ENCODE results near the gene FMN1.

FMN1 gene

DNA sequence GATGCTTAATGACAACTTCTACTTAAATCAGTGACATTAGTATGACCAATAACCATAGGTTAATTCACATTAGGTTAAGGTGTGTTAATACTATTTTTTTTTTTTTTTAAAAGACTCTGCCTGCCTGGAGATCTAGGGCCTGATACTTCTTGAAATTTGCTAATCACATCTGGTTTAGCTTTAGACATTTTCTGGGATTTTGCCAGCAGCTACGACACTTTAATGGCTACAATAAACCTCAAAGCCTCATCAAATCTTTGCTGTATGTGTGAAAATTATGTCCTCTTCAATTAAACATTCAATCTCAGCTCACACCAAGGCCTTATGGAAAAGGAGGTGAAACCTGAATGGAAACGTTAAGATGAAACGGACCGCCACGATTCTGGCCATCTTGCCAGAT, 308.8 kb downstream of the FMN1 start:
- DNase-seq (ENCODE audit: low read depth in 2 of 2) = no peak

DNA sequence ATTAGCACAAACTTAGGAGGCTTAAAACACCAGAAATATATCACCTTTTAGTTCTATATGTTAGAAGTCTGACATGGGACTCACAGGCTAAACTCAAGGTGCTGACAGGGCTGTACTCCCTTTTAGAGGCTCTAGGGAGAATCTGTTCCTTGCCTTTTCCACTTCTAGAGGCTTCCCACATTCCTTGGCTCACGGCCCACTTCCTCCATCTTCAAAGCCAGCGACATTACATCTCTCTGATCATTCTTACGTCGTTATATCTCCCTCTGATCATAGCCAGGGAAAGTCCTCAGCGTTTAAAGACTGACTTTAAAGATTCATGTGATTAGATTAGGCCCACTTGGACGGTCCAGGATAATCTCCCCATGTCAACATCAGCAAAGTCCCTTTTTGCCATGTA, 310.4 kb downstream of the FMN1 start:
- DNase-seq (ENCODE audit: low read depth in 2 of 2) = no peak

DNA sequence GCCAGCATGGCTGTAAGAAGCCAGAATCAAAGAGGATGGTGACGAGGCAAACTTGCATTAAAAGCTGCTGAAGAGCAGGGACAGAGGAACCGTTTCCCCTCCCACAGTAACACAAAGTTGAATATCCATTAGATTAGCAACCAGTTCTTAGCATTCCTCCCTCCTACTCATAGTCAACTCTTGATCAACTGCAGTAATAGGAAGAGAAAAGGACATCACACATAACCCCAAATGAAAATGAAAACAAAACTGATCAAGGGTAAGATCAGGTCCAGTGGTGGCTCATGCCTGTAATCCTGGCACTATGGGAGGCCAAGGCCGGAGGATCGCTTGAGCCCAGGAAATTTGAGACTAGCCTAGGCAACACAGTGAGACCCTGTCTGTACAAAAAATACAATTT, 311.6 kb downstream of the FMN1 start:
- DNase-seq (ENCODE audit: low read depth in 2 of 2) = no peak

DNA sequence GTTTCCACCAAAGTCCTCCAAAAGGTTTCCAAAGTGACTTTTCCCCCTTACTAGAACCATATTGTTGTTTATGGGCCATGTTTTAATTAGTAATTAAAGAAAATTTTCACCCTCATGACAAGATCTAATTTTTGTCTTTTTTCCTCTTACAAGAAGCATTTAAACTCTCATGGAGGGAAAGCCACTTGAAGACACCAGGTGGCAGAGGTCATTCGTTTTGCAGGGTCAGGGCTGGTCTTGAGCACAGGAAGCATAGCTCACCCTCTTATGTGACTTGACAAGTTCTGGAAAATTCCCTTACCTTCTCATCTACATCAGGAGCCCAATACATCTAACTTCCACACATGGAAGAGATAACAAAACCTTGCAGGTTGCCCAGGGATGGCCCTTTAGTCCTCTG, 313.0 kb downstream of the FMN1 start:
- no peak for DNase-seq (ENCODE audit: low read depth in 2 of 2)

DNA sequence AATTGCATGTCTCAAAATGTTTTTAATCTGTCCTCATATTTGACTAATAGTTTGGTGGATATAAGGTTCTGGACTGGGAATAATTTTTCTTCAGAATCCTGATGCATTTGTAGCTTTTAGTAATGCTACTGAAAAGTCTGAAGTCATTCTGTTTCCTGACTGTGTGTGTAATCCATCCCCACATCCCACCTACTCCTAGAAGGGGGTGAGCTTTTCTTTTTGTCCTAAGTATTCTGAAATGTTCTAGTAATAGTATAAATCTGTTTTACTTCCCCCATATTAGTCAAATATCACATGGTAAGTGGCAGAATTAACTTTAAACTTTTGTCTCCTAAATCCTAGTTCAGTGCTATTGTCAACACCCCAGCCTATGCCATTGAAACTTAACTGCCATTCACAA, 313.9 kb downstream of the FMN1 start:
- DNase-seq (ENCODE audit: low read depth in 2 of 2) = no peak

DNA sequence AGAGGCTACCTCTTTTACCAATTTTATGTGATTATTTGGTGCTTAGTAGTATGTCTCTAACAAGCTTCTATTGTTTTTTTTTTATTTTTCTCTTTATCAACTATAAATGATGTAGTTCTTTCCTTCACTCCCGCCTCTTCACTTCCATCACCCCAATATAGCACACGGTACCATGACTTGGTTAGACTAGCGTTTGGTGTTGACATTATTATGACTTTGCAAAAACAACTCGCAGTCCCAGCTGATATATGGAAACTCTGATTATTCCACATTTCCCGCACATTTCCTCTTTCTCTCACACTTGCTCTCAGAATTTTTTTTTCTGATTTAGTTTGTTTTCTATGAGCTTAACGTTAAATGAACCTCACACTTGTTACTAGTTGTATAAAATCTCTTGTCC, 314.5 kb downstream of the FMN1 start:
- no peak for DNase-seq (ENCODE audit: low read depth in 2 of 2)

DNA sequence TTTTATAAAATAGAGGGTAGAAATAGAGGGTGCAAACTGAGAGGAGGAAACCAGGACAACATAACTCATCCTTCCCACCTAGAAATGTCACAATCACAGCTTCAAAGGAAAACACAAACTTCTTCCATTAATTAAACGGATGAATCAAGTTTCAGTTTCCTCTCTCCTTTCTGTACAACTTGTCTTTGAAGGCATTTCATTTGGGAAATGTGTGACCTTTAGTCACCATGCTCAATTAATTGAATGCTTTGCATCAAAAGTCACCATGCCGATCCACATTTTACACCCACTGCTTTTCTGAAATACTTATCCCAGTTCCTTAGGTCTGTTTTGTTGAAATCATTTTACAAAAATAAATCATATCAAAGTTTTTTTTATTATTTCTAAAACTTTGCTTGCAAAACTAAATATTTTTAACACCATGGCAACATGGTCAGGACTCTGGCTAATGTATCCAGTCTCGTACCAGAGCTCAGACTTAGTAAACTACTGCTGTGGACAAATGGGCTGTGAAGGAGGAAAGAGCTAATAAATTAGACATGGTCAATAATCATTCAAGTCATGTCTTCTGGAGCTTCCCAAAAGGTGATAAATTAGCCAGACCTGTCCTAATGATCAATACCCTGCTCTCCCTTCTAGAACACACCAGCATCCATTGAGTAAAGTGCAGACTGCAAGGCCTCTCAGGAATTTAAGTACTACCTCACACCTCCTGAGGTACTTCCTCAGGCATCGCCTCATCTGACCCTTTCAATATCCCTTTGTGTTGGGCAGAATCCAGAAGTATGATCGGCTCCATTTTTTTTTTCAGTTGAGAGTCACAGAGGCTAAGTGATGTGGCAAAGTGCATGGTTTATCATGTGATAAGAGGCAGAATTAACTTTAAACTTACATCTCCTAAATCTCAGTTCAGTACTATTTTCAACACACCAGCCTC, 315.4 kb downstream of the FMN1 start:
- DNase-seq (ENCODE audit: low read depth in 2 of 2) = no peak

DNA sequence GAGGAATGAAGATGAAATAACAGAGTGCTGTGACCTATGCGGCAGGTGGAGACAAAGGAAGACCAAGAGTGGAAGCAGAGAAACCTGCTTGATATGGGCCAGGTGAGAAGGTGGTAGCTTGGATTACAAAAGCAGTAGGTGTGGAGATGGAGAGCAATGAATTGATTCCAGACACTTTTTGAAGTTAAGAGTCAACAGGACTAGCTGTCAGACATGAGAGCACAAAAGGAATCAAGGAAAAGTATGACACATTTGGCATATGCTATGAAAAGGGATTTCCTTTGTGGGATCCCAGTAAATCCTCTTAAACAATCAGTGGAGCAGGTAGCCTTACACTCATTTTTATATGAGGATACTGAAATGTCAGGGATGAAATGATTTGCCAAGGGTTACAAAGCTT, 316.2 kb downstream of the FMN1 start:
- DNase-seq (ENCODE audit: low read depth in 2 of 2) = no peak

DNA sequence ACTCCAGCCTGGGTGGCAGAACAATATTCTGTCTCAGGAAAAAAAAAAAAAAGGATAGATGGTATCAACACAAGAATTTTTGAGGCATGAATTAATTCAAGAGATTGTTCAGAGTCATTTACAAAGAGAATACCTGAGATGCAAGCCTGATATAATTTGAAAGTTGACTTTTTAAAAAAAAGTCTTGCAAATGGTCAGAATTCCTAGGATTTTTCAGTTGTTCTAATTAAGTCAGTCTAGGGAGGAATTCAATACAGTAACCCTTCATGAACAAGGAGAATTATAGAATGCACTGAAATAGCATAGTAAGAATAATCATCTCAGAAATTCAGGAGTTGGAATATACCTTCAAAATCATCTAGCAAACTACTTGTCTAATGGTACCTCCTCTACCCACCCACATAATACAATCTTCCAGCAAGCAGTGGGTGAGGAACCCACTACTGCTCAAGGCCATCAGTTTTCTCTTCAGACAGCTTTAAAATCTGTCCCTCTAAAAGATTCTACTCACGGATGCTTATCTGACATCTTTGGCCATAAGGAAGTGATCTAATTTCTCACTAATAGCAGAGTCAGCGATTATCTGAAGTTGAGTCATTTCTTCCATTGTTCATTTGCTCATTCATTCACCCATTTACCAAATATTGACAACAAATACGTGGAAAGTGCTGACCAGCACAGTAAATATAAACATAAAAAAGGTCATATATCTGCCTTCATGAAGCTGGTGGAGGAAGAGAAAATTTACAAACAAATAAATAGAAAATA, 317.1 kb downstream of the FMN1 start:
- DNase-seq (ENCODE audit: low read depth in 2 of 2) = no peak

DNA sequence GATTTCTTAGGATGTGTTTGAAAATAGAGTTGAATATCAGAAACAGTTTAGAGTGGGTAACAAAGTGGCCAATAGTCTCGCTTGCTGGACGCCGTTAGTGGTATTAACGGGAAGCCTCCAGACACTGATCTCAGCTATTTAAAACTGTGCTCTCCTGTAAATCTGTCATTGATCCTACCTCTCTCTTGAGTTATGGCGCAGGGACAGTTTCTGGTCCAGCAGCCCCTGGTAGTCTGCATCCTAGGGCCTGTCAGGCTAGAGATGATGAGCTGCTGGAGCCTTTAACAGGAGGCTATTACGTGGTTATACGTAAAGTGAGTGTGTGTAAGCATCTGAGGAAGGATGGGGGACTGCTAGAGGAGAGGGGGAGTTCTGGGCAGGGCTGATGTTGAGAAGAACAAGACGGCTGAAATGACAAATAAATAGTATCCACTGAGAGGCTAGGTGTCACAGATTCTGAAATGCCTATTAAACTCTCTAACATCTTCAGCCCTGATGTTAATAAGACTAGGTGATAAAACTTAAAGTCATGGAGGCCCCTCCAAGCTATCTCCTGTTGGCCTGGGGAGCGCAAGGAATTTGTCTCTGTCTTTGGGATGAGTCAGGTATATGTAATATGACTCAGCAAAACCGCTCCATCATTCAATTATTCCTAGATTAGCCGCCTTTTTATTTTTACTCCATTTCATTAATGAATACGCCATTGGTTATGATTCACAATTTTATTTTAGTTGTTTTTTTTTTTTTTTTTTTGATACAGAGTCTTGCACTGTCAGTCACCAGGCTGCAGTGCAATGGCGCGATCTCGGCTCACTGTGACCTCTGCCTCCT, 321.0 kb downstream of the FMN1 start:
- DNase-seq (ENCODE audit: low read depth in 2 of 2) = no peak

DNA sequence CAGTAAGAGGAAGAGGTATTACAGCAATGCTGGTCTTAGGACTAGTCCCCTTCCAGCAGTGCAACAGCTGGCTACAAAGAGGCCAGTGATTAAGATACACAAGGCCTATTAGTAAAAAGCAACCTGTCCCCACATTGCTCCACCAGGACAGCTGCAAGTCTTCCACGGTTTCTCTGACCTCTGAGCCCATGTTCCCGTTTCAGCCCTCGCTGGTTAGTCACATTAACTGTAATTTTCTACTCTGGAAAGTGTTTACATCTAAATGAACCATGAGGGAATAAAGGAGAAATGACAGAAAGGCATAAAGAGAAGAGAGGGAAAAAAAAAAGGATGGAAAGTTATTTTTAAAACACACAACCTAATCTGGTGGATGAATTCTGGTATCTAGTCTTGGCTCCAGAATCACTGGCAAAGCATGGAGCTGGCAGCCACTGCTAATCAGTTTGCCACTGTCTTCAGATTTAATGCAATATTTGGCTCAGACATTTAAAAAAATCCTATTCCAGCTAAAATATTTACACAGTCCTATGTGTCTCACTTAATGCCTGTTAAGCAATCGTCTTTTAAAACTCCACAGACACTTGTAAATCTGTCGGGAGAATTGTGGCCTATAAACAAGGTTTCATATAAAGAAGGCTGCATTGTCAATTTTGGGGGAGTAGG, 321.8 kb downstream of the FMN1 start:
- no peak for DNase-seq (ENCODE audit: low read depth in 2 of 2)

DNA sequence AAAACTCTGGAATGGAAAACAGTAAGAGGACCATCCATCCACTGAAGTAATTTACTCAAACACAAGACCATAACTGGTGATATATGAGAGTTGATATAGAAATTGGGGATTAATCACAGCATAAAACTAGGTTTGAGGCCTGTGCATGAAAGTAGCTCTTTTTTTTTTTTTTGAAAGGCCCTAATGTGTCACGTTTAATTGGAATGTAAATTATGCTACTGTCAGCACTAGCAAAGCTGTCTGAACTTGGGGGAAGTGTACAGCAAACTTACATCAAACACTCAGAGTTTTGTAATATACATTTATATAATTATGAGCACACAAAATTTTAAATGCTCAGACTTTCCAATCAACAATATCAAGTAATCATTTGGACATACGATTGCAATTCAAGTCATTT, 322.6 kb downstream of the FMN1 start:
- no peak for DNase-seq (ENCODE audit: low read depth in 2 of 2)

DNA sequence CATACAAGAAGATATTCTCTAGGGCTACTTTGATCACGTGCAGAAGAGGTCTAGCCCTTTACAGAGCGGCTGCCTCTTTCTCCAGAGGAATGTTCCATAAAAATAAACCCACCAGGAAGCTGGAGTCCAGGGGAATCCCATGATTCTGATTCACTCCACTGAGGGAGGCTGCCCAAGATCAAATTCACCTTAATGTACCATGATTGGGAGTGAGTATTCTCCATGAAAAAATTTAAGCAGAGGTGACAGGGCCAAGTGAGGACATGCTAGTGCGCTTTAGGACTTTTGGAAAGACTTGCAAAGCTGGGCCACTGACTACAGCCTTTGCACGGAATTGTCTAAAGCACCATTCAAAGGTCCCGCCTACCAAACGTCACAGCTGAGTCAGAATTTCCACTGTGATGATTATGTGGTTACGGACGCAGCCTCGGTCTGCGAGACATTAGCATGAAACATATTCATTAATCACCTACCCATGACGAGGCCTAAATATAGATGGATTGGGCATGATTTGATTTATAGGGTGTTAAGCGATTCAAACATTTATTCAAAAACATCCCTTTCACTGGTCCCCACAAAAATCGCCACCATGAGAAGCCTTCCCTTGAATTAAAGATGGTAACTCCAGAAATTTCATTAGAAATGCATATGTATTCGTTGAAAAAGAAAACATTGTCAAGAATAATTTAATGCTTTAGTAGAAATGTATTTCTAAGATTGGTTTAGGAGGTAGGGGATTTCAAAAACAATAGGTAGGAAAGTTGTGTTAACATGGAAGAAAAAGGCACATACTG, 324.1 kb downstream of the FMN1 start:
- DNase-seq (ENCODE audit: low read depth in 2 of 2) = no peak

DNA sequence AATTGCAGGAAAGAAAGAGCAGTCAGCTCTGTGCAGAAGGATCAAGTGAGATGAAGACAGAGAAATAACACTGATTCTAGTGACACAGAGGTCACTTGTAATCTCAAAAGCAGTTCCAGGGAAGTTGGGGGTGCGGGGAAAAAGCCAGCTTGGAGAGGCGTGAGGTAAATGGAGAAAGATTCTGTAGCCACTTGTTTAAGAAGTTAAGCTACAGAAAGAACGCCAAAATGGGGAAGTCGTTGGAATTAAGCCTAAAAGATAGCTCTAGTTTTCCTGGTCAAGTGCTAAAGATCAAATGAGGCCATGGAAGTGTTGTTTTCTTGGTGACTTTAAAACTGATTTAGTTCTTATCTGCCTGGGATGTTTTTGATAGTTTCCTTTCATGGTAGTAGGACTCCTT, 324.7 kb downstream of the FMN1 start:
- DNase-seq (ENCODE audit: low read depth in 2 of 2) = no peak

DNA sequence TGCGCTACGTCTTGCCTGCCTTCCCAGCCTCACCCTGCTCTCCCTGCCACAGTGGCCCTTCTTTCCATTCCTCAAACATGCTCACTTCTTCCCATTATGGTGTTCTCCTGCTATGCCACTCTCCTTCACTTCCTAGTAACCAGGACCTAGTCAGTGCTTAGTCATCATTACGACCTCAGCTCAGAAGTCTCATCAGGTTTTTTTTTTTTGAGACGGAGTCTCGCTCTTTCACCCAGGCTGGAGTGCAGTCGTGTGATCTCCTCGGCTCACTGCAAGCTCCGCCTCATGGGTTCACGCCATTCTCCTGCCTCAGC, 327.2 kb downstream of the FMN1 start:
- DNase-seq (ENCODE audit: low read depth in 2 of 2) = no peak

DNA sequence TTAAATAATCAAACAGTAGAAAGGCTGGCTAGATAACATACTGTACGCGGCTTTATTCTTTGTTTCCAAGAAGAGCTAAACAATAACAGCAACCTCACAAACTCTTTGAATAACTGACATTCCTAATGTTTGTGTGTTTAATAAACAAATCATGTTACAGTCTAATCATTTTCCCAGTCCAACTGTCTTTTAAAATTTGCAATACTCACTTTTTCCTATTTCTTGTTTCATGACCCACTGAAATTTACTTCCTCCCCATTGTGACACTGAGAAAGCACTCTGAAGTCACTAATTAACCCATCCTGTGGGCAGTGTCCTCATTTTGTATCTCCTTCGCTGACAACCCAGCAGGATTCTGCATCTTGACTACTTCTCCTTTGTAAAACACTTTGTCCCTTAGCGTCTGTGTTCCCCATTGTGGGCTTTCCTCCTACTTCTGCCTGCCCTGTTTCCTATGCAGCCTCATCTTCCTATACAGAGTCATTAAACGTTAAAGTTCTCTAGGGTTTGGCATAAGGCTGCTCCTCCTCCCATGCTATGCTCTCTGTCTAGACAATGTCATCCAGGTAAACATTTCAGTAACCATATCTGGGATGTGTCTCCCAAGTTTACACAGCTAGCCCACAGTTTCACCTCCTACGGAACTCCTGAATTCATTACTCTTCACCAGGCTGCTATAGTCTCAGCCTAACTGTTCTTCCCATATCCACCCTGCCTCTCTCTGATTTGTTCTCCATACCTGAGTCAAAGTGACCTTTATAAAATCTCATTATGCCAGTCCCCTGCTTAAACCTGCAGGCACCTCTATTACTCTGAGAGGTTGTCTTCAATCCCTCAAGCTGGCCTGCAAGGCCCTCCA, 327.8 kb downstream of the FMN1 start:
- DNase-seq (ENCODE audit: low read depth in 2 of 2) = no peak

DNA sequence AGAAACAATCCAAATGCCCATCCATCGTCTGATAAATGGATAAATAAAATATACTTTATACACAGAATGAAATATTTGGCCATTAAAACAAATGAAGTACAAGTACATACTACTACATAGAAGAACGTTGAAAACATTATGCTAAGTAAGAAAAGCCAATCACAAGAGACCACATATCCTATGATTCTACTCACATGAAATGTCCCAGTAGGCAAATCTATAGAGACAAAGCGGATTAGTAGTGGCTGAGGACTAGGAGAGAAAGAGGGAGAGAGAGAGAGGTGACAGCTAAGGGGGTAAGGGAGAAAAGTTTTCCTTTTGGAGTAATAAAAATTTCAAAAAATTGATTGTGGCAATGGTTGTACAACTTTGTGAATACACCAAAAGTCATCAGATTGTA, 329.7 kb downstream of the FMN1 start:
- DNase-seq (ENCODE audit: low read depth in 2 of 2) = no peak

DNA sequence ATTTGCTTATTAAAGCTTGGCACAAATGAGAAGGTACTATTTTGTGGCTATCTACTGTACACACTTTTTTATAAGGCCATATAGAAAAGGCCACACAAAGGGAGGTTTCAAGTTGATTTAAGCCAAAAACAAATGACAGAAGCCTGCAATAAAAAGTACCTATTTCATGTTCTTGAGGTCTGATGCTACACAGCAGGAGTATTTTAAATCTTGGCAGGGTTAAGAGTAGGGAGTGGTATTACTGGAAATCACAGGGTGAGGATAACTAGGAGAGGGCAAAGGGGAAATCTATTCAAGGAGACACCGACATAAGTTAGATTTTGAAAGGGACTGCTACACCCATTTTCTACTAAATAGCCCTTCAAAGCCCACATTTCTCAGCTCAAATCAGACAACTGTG, 330.5 kb downstream of the FMN1 start:
- no peak for DNase-seq (ENCODE audit: low read depth in 2 of 2)

DNA sequence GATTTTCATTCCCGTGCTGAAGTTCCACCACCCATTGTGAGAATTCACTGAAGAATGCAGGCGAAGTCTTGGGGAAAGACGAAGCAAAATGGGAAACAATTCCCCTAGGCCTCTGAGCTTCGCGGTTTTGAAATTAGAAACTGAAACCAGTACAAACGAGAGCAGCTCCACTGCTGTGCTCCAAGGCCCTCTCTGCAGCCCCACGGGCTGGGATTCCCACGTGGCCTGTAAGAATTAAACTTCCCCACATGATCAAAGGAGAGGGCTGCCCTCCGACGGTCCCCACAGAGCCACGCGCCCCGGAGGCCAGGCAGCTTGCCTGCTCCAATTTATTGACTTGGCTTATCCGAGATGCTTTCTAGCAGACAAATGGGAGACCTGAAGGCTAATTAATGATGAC, 332.8 kb downstream of the FMN1 start:
- DNase-seq (ENCODE audit: low read depth in 2 of 2) = no peak

DNA sequence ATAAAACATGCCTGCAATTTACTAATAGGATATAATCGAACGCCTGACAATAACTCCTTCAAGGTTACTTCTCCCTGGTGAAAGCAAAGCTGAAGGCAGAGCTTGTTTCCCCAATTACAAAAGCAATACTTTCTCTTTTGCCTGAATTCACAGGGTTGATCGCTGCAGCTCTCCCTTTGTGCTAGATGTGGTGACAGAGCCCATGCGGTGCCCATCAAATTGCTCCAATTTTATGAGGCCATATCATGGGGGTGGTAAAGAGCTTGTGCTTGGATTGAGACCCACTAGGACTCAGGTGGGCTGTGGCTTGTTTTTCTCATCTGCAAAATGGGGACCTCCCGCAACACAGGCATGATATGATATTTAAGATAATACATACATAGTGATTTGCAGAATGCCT, 333.3 kb downstream of the FMN1 start:
- no peak for DNase-seq (ENCODE audit: low read depth in 2 of 2)

Data from stimulated activated CD4-positive, alpha-beta T cell treated with anti-CD3 and anti-CD28 coated beads, Interleukin-12 subunit alpha, Interleukin-12 subunit beta, amount 100 ng/mL, for 24 hours (primary cell).